KG1 (cell line): ENCODE measurements around the gene GNGT2.

Experiments used
- DNase-seq: peaks from one replicate; lab custom pipeline; 2025; lab: John Stamatoyannopoulos, UW

Gene GNGT2

GRCh38 chr17:49210158-49211029 lies at the start of gene GNGT2, which contains the start of gene ABI3:
Gene GNGT2, minus strand, starts transcription at chr17:49210574. Its CDS starts 3,152 bp downstream, at chr17:49207422.
Gene ABI3, plus strand, starts transcription at chr17:49210707. Its CDS starts 18 bp downstream, at chr17:49210725.
- DNase-seq, result peak; percentile 25

- DNase-seq, result no peak
These were observed 49.3 kb upstream of the GNGT2 start for GRCh38 chr17:49259663-49260010.

- DNase-seq, result no peak
These were observed 48.0 kb upstream of the GNGT2 start for GRCh38 chr17:49258394-49258793.

- DNase-seq, result no peak
These were observed 44.8 kb upstream of the GNGT2 start for GRCh38 chr17:49255125-49255524.

GRCh38 chr17:49254066-49254465 lies 43.7 kb upstream of the GNGT2 start:
- no peak for DNase-seq

- no peak for DNase-seq
These were observed 41.8 kb upstream of the GNGT2 start for GRCh38 chr17:49252148-49252695.

GRCh38 chr17:49249890-49250522 lies 39.6 kb upstream of the GNGT2 start:
- no peak for DNase-seq

GRCh38 chr17:49249292-49249794 lies 39.0 kb upstream of the GNGT2 start:
- DNase-seq, result no peak

GRCh38 chr17:49247944-49248343 lies 37.6 kb upstream of the GNGT2 start:
- no peak for DNase-seq

- no peak for DNase-seq
These were observed 34.5 kb upstream of the GNGT2 start for GRCh38 chr17:49244839-49245238.

GRCh38 chr17:49242813-49243212 lies 32.4 kb upstream of the GNGT2 start:
- no peak for DNase-seq

- DNase-seq, result no peak
These were observed 31.5 kb upstream of the GNGT2 start for GRCh38 chr17:49241692-49242397.

- no peak for DNase-seq
These were observed 30.7 kb upstream of the GNGT2 start for GRCh38 chr17:49241040-49241439.

GRCh38 chr17:49240619-49241018 lies 30.2 kb upstream of the GNGT2 start:
- DNase-seq, result no peak

- no peak for DNase-seq
These were observed 29.6 kb upstream of the GNGT2 start for GRCh38 chr17:49239963-49240362.

GRCh38 chr17:49235896-49236295 lies 25.5 kb upstream of the GNGT2 start:
- DNase-seq, result no peak

GRCh38 chr17:49234509-49235080 lies 24.2 kb upstream of the GNGT2 start:
- DNase-seq, result no peak

- no peak for DNase-seq
These were observed 21.2 kb upstream of the GNGT2 start for GRCh38 chr17:49231563-49231894.

GRCh38 chr17:49230636-49231562 lies 20.5 kb upstream of the GNGT2 start, which contains the start of gene PHOSPHO1:
Gene PHOSPHO1, minus strand, starts transcription at chr17:49230787. Its CDS starts 4,096 bp downstream, at chr17:49226691.
- DNase-seq, result peak; percentile 51

- no peak for DNase-seq
These were observed 19.6 kb upstream of the GNGT2 start for GRCh38 chr17:49229805-49230600.
